ENCODE measurements around the gene ADGRF4.
"Not testable (repeated sequence)": the region's sequence is repeated elsewhere in the genome, so short reads cannot be mapped to it uniquely, and the experiment has no call there.

ADGRF4 gene

DNA sequence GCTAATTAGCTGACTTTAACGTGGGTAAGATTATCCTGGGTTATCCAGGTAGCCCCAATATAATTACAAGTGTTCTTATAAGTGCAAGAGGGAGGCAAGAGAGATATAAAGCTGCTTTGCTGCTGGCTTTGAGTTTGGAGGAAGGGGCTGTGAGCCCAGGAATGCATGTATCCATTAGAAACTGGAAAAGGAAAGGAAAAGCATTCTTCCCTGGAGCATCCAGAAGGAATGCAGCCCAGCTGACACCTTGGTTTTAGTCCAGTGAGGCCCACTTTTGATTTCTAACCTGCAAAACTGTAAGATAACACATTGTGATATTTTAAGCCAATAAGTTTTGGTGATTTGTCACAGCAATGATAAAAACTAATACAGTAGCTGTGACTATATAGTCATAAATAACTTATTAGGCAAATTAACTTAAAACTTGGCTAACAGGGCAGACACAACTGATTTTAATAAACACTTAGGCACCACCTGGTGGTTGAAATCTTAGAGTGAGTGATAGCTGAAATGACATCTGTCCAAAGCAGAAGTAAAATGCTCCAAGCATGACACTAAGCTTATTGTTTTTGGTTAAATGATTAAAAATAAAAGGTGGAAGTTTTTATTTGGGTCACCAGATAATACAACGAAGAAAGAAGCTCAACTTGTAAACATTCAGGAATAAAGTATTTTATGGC, 35.6 kb downstream of the ADGRF4 start:
- no peak for DNase-seq (ENCODE audit: low read depth in 2 of 3, low spot score in 1 of 3)

DNA sequence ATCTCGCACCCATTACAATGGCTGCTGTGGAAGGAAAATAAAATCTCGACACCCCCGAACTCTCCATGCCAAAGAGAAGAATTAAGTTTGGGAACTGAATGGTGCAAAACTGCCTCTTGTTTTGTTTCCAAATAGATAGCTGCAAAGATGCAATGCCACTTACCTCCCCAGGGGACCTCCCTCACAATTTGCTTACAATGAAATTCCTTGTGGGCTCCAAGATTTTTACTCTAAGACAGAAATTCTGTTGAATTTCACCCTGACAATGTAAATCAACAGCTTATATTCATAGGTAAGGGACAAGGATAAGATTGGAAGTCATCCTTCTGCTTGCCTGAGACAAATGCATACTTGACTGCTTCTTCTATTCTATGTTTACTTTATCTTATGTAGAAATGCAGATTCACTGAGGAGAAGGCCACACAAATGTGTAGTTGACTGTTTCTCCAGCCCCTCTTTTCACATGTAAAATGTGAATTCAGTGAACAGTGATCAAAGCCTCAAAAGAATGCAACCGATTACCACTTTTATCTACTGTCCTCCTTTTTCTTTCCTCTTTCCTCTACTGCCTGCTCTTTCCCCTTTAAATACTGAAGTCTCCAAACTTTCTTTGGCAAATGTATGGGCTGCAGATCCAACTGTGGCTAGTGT, 36.6 kb downstream of the ADGRF4 start:
- DNase-seq (ENCODE audit: low read depth in 2 of 3, low spot score in 1 of 3), result no peak

DNA sequence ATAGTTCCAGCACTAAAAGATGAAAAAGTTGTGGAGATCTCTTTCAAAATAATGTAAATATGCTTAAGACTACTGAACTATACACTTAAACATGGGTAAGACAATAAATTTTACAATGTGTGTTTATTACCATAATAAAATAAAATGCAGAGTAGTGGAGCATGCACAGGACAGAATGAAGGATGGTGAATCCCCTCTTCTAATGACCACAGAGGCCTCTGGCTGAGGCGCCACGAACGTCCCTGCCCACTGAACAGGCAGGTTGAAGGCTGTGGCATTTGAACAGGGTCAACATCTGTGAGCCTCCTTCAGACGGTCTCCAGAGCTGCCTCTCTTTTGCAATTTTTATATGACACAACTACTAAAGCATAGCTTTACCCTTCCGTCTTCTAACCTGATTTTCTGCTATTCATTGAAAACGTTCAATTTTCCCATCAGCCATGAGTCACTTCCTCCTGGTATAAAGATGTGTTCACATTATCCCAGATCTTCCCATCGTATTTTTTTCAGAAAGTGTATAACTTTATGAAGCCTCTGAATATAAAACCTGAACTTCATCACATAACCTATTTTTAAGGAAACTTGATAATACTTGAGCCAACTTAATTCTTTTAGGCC, 37.8 kb downstream of the ADGRF4 start:
- no peak for DNase-seq (ENCODE audit: low read depth in 2 of 3, low spot score in 1 of 3)

DNA sequence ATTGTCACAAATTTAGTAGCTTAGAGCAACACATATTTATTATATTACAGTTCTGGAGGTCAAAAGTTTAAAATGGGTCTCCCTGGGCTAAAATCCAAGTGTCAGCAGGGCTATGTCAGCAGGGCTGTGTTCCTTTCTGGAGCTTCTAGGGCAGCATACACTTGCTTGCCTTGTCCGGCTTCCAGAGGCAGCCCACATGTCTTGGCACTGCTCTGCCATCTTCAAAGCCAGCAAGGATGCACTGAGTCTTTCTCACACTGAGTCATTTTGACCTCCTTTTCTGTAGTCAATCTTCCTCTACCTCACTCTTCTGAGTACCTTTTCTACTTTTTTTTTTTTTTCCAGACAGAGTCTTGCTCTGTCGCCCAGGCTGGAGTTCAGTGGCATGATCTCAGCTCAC, 39.0 kb downstream of the ADGRF4 start:
- DNase-seq (ENCODE audit: low read depth in 2 of 3, low spot score in 1 of 3), result no peak

DNA sequence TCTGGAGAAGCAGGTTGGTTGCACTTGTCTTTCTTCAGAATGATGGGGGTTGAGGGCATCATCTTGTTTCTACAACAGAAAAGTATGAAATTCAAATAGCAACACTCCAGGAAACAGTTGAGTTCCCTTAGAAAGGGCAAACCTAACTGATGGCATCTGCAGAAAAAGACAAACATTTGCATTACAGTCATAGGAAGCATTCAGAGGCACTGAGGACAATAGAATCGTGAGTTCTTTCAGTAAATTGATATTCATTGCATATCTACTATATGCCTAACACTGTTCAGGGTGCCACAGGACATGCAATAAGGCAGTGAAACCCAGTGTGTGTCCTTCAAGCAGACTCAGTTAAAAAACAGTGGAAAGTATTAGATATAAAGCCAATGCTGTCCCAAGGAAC, 42.3 kb downstream of the ADGRF4 start:
- no peak for DNase-seq (ENCODE audit: low read depth in 2 of 3, low spot score in 1 of 3)

DNA sequence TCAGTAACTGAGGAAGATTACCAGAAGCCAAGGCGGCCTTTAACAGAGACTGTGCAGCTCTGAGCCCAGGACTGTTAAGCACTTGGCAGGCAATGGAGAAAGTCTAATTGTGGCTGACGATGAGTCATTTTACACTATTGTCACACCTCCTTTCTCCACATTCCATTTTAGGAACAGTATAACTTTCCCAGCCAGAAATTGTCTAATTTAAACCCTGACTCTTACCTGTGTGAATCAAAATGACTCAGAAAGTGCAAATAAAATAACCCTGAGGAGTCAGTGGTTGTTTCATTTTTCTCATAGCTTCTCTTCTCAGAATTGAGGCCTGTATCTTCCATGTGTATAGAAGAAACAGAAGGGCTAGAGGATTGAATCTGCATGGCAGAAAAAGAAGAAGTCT, 43.4 kb downstream of the ADGRF4 start:
- DNase-seq (ENCODE audit: low read depth in 2 of 3, low spot score in 1 of 3), result no peak

DNA sequence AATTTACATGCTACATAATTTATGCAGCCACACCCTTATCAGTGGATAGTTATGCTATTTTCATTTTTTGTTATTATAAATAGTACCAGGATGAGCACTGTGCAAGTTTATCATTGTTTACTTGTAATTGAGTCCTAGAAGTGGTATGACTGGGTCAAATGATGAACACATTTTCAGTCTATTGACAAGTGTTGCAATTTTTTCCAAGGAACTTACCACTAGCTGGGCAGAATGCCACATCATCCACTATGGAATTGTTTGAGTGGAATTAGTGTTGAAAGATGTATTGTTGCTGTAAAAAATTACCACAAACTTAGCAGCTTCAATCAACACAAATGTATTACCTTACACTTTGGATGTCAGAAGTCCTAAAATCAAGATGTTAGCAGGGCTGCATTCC, 45.4 kb downstream of the ADGRF4 start:
- no peak for DNase-seq (ENCODE audit: low read depth in 2 of 3, low spot score in 1 of 3)

DNA sequence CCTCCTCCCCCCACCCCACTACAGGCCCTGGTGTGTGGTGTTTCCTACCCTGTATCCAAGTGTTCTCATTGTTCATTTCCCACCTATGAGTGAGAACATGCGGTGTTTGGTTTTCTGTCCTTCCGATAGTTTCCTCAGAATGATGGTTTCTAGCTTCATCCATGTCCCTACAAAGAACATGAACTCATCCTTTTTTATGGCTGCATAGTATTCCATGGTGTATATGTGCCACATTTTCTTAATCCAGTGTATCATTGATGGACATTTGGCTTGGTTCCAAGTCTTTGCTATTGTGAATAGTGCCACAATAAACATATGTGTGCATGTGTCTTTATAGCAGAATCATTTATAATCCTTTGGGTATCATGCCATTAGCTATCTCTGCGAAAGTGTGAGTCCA, 46.9 kb downstream of the ADGRF4 start:
- not testable (repeated sequence) for DNase-seq (ENCODE audit: low read depth in 2 of 3, low spot score in 1 of 3)

DNA sequence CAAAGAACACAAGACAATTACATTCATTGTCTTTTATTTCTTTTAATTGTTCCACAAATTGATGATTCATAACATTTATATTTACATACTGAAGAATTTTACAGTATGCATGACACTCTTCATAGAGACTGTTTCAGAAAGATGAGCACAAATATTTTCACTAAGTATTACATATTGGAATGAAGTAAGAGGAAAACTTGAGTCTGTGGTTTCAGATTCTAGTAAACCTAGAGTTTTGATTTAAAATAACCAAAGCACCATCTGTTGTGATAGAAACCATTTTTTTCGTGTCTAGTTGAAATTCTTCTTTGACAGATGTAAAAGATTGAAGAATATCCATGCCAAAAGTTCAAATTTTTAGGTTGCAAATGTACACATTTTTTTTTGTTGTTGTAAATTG, 51.4 kb downstream of the ADGRF4 start:
- DNase-seq (ENCODE audit: low read depth in 2 of 3, low spot score in 1 of 3), result no peak

DNA sequence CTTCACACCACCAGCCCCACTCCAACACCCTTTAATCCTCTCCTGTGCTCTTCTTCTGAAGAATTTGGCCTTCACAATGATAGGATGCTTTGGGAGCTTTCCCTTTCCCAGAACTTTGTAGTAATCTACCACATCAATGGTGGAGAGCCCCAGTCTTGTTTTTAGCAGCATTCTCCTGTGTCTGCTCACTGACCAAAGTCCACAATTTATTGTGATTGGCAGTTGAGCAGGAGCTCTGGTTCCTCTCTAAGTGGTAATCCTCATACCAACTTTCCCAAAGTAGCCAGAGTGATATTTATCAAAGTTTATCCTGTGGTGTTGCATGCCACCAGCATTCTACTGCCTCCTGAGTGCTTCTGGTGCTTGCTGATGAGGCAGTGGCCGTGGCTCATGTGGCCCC, 54.4 kb downstream of the ADGRF4 start:
- DNase-seq (ENCODE audit: low read depth in 2 of 3, low spot score in 1 of 3), result no peak

DNA sequence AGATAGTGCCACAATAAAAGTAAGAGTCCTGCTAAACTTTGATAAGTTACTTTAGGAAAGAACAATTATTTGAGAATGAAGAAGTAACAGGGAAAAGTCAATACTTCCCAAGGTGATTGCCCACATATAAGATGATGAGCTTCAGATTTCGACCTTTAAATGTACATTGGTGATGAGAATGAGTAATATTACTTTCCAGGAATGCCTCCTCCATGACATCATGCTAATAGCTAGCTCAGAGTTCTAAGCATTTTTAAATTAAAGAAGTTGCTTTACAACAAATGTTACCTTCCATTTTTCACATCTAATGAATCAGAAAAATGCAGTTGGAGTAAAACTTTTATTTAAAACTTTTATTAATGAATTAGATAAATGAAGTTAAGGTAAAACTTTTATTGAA, 61.0 kb downstream of the ADGRF4 start:
- DNase-seq (ENCODE audit: low read depth in 2 of 3, low spot score in 1 of 3), result no peak

DNA sequence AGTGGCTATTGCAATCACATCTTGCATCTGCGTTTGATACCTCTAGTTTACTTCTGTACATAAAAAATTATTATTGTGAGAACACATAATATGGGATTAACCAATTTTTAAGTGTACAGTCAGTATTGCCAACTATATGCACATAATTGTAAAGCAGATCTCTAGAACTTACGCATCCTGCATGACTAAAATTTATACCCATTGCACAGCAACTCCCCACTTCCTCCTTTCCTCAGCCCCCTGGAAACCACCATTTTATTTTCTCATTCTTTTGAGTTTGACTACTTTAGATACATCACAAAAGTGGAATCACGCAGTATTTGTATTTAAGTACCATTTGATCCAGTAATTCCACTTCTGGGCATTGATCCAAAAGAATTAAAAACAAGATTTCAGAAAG, 64.1 kb downstream of the ADGRF4 start:
- no peak for DNase-seq (ENCODE audit: low read depth in 2 of 3, low spot score in 1 of 3)

DNA sequence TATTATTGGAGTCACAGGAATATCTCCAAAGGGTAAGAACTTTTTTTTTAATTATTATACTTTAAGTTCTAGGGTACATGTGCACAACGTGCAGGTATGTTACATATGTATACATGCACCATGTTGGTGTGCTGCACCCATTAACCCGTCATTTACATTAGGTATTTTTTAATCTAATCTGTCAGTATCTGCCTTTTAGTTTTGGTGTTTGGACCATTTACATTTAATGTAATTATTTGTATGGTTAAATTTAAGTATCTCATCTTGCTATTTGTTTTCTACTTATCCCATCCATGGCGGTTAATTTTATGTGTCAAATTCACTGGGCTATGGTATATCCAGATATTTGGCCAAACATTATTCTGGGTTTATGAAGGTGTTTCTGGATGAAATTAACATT, 68.1 kb downstream of the ADGRF4 start:
- no peak for DNase-seq (ENCODE audit: low read depth in 2 of 3, low spot score in 1 of 3)

DNA sequence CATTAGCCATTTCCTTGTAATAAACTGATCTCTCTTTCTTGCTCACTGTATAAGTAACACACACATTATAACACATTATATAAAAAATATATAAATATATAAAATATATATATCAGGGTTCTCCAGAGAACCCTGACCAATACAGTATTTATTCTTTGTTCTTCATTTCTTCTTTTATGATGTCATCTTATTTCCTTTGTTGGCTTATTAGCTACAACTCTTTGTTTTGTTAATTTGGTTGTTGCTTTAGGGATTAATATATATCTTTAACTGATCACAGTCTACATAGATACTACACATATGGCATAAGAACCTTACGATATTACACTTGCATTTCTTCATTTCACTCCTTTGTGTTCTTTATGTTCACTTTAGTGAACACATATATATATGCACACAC, 68.7 kb downstream of the ADGRF4 start:
- DNase-seq (ENCODE audit: low read depth in 2 of 3, low spot score in 1 of 3), result no peak

DNA sequence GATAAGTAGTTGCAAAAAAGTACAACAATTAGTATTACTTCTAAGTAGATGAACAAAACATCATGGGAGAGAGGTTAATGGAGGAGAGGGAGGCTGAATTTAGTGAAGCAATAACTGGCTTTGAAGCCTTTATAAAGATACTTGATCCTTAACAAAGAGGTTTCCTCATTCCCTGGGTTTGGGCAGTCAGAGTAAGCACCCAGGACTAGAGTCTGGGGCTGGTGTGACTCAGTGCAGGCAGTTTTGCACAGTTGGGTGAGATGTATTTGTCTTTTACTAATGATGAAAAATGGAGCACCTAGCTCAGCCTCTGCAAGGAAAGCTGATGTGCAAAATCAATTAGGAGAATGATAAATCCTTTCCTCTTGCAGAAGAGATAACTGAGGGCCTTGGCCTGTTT, 71.6 kb downstream of the ADGRF4 start:
- DNase-seq (ENCODE audit: low read depth in 2 of 3, low spot score in 1 of 3), result no peak
